ENCODE data around the gene GALNT10.
A peak's percentile ranks its signal among the peaks of the same experiment; 100 is the strongest.

GALNT10 gene

DNA sequence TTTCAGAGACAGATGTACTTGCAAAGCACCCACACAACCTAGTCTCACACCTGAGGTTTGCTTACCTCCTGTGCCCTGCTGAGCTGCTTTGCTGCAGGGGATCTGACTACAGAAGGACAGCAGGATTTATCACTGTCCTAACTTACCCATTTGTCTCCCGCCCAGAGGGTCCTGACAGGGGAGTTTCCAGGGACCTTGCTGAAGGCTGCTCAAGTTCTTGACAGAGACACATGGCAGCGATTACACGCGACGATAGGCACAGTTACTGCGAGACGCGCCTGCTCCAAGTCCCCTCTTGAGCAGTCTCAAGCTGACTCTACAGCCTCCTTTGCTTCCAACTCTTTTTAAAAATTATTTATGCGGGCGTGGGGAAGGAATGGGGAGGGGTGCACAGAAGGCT lies 24.6 kb upstream of the GALNT10 start:
- Mint-ChIP-seq H3K9me3 (no peaks in the 10 kb centered on the region), H3K4me3 (no peak overlapping the region), H3K36me3 (no peaks in the 10 kb centered on the region), H3K27ac (no peak overlapping the region), H3K27me3 (peaks cover 43% of the 10 kb centered on the region in 2 donors), H3K4me1 (no peaks in the 10 kb centered on the region)
- ATAC-seq (replicated peaks) (no peak), DNase-seq (no peak)

DNA sequence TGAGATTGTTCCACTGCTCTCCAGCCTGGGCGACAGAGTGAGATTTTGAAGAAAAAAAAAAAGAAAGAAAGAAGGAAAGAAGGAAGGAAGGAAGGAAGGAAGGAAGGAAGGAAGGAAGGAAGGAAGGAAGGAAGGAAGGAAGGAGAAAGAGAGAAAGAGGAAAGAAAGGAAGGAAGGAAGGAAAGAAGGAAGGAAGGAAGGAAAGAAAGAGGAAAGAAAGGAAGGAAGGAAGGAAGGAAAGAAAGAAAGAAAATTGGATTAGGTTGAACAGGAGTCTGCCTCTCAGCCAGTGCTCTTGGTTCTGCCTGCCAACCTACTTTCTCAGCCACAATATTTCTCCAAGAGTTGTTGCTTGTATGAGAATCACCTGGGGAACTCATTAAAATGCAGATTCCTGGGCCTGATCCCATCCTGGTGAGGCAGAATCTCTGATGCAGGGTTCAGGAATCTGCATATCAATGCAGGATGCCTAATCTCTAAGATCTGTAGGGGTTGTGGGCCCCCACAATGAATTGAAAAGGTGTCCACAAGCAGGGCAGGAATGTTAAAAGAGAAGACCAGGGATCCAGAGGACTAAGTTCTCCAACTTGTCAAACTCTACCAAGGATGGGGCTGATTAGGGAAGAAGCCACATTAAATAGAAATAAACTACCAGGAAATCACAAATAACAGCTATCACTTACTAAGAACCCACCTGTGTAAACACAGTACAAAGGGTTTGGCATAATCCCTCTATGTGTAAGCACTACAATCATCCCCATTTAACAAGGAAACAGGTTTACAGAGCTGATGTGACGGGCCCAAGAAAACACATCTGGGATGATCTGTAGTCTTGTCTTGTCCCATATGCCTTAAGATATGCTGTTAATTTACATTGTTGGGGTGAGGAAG lies 23.4 kb upstream of the GALNT10 start:
- DNase-seq = no peak
- ATAC-seq (replicated peaks) = no peak
- H3K9me3 Mint-ChIP-seq = no peaks in the 10 kb centered on the region
- no peak overlapping the region for H3K27ac Mint-ChIP-seq
- peaks cover 37 to 43% of the 10 kb centered on the region in 2 donors for H3K27me3 Mint-ChIP-seq
- no peak overlapping the region for H3K4me3 Mint-ChIP-seq
- no peaks in the 10 kb centered on the region for H3K4me1 Mint-ChIP-seq
- H3K36me3 Mint-ChIP-seq = no peaks in the 10 kb centered on the region

DNA sequence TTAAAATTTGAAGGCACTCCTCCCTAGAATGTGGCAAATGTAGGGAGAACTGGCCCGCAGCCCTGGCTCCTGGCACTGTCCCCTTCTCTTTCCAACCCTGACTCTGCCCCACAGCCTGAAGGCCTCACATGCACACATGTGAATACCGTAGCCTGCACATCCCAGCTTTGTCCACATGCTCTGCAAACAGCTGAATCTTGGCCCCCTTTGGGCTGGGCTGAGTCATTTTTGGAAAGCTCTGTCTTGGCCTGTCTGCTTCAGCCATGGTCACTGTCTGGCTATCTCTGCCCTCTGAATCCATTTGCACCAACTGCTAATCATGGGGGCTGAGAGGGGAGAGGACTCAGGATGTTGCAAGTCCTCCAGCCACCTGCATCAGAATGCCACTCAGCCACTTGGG lies 22.1 kb upstream of the GALNT10 start:
- H3K27ac Mint-ChIP-seq = no peak overlapping the region
- no peaks in the 10 kb centered on the region for H3K9me3 Mint-ChIP-seq
- ATAC-seq (replicated peaks) = no peak
- peaks cover 31 to 34% of the 10 kb centered on the region in 2 donors for H3K27me3 Mint-ChIP-seq
- DNase-seq = no peak
- H3K4me3 Mint-ChIP-seq = no peak overlapping the region
- H3K36me3 Mint-ChIP-seq = no peaks in the 10 kb centered on the region
- H3K4me1 Mint-ChIP-seq = no peaks in the 10 kb centered on the region

DNA sequence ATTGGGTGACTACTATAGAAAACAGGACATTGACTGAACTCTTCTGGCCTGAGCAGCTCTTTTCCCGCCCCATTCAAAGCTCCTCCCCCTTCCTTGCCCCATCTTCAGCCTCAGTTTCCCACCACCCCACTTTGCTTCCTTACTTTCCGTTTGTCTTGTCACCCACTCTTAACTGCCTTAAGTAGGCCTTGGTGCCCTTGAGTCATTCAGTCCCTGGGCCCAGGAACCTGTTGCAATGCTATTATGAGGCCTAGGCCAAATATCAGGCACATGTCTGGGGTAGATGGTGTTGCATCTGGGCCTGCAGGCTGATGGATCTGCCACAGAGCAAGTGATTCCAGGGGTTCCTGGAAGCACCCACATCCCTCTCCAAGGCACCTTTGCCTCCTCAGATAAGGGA lies 17.7 kb upstream of the GALNT10 start:
- no peaks in the 10 kb centered on the region for H3K4me1 Mint-ChIP-seq
- no peaks in the 10 kb centered on the region for H3K36me3 Mint-ChIP-seq
- DNase-seq (no peak), ATAC-seq (replicated peaks) (no peak)
- no peak overlapping the region for H3K4me3 Mint-ChIP-seq
- peaks cover 7 to 11% of the 10 kb centered on the region in 2 donors for H3K27me3 Mint-ChIP-seq
- H3K9me3 Mint-ChIP-seq = no peaks in the 10 kb centered on the region
- no peak overlapping the region for H3K27ac Mint-ChIP-seq

DNA sequence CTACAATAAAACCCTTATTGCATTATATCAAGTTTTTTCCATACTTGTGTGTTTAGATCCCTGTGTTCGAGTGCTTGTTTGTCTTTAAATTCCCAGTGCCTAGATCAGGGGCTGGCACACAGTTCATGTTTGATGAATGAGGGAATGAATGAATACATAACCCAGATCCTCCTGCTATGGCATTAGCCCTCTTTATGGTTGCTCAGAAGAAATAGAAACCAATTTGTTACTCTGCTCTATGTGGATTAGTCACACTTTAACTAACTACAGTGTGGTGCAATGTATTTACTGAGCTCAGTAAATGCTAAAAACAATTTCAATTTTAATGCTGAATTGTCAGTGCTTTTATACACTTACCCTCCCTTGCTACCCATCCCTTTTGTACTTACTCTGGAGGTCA lies 16.4 kb upstream of the GALNT10 start:
- H3K27ac Mint-ChIP-seq = no peak overlapping the region
- no peak for ATAC-seq (replicated peaks)
- no peaks in the 10 kb centered on the region for H3K36me3 Mint-ChIP-seq

DNA sequence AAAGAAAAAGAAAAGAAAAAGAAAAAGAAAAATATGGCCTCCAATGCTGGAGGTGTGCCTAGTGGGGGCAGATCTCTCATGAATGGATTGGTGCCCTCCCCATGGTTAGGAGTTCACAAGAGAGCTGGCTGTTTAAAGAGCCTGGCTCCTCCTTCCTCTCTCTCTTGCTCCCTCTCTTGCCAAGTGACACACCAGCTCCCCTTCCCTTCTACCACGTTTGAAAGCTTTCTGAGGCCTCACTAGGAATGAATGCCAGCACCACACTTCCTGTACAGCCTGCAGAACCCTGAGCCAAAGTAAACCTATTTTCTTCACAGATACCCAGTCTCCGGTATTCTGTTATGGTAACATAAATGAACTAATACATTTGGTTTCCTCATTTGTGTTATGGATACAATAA lies 14.4 kb upstream of the GALNT10 start:
- ATAC-seq (replicated peaks) (no peak), DNase-seq (no peak)
- H3K9me3 Mint-ChIP-seq = no peaks in the 10 kb centered on the region
- H3K27me3 Mint-ChIP-seq = peaks cover 8 to 23% of the 10 kb centered on the region in 2 donors
- H3K27ac Mint-ChIP-seq = no peak overlapping the region
- H3K4me1 Mint-ChIP-seq = peaks cover 0 to 6% of the 10 kb centered on the region in 2 donors
- H3K4me3 Mint-ChIP-seq = no peak overlapping the region
- no peaks in the 10 kb centered on the region for H3K36me3 Mint-ChIP-seq

More for the DNA sequence above, 16.4 kb upstream of the GALNT10 start:
- Mint-ChIP-seq H3K27me3 (peaks cover 16 to 19% of the 10 kb centered on the region in 2 donors), H3K4me3 (no peak overlapping the region), H3K4me1 (no peaks in the 10 kb centered on the region), H3K9me3 (no peaks in the 10 kb centered on the region)
- no peak for DNase-seq

DNA sequence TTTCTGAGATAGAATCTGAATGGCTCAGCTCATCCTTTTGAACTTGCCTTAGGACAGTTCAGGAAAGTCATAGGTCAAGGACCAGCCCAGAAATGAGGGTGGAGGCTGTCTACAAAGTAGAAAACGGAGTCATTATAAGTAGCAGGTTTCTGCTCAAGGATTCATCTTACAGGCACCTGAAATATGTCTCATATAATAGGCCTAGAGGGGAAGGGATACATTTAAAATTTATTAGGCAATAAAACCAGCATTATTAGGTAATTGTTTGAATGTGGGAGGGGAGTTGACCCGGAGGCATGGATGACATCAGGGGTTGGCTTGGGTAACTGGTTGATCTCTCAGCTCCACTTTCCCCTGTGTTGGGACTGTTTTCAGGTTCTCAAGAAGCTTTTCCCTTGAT lies 11.9 kb upstream of the GALNT10 start:
- ATAC-seq (replicated peaks) (no peak), DNase-seq (no peak)
- H3K4me3 Mint-ChIP-seq = no peak overlapping the region
- no peaks in the 10 kb centered on the region for H3K36me3 Mint-ChIP-seq
- H3K4me1 Mint-ChIP-seq = peaks cover 0 to 6% of the 10 kb centered on the region in 2 donors
- no peaks in the 10 kb centered on the region for H3K9me3 Mint-ChIP-seq
- peaks cover 8 to 31% of the 10 kb centered on the region in 2 donors for H3K27me3 Mint-ChIP-seq
- H3K27ac Mint-ChIP-seq = no peak overlapping the region

DNA sequence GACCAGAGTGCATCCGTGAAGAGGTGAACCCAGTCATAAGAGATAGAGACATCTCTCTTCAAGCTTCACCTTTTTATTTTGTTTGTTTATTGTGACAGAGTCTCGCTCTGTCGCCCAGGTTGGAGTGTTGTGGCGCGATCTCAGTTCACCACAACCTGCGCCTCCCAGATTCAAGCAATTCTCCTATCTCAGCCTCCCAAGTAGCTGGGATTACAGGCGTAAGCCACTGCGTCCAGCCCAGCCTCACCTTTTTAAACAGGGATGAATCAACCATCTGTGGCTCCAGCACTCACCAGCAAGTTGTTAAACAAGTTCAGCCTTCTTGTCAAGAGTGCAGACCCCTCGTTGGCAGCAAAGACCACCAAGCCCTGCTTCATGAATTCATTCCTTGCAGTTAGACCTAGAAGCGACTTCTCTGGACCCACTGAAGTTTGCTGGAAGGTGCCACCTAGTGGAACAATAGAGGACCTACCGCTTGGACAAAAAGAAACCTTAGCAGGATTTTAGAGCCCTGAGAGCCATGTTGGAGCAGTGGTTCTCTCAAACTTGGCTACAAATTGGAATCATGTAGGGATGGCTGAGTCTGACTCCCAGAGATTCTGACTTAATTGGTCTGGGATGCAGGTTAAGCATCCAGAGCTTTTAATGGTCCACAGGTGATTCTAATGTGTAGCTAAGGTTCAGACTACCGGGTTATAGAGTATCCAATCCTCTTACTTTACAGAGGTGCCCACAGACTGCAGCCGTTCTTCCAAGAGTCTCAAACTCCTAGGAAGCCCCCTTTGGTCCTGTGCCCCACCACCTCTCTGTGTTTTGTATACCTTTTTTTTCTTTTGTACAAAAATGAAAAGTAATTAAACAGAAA lies 10.5 kb upstream of the GALNT10 start:
- H3K36me3 Mint-ChIP-seq = no peaks in the 10 kb centered on the region
- H3K27me3 Mint-ChIP-seq = peaks cover 8 to 31% of the 10 kb centered on the region in 2 donors
- no peak overlapping the region for H3K27ac Mint-ChIP-seq
- ATAC-seq (replicated peaks) = peak; percentile 88 to 96
- peaks cover 0 to 6% of the 10 kb centered on the region in 2 donors for H3K4me1 Mint-ChIP-seq
- no peaks in the 10 kb centered on the region for H3K9me3 Mint-ChIP-seq
- H3K4me3 Mint-ChIP-seq = no peak overlapping the region
- no peak for DNase-seq

DNA sequence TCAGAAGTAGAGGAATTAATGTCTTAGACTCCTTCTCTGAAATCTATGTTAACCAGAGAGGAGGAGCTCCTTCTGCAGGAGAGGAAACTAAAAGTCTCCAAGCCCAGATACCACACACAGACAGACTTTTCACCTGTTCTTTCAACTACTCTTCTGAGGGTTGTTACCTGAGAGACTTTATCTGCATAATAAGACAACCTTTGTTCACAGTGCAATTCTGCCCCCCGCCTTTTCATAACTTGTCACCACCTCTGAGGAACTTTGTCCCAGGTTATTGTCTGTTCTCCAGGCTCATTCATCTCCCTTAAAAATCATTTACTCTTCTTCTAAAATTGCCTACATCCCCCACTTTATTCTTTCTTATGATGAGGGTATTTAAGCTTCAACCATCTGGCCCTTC lies 9.4 kb upstream of the GALNT10 start:
- no peak overlapping the region for H3K27ac Mint-ChIP-seq
- H3K4me1 Mint-ChIP-seq = peaks cover 0 to 6% of the 10 kb centered on the region in 2 donors
- peaks cover 8 to 31% of the 10 kb centered on the region in 2 donors for H3K27me3 Mint-ChIP-seq
- H3K36me3 Mint-ChIP-seq = no peaks in the 10 kb centered on the region
- DNase-seq (no peak), ATAC-seq (replicated peaks) (no peak)
- no peaks in the 10 kb centered on the region for H3K9me3 Mint-ChIP-seq
- no peak overlapping the region for H3K4me3 Mint-ChIP-seq

DNA sequence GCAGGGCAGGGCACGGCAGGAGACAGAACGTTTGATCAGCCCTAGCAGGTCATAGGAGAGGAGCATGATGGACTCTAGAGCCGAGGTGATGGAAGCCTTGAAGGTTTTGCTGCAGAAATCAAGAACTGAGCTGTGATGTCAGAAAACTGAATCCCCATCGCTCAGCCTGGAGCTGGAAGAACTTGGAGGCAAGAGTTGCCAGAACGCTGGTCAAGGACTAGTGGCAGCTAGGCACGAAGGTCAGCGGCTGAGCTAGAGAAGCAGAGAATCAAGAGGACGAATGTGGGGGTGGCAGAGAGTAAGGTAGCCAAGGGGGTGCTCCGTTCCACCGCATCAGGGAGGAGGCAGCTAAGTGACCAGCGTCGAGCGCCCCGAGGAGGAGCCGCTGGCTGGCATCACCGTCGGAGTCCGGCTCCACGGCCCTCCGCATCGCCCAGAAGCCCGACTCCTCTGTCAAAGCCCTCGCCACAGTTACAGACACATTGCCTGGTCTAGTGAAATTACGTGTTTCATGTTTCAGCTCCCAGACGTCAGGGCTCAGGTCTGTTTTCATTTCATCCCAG lies 1.2 kb upstream of the GALNT10 start:
- Mint-ChIP-seq H3K27ac (peak overlapping the region; percentile 84), H3K4me3 (peak overlapping the region; percentile 88), H3K4me1 (peaks cover 24 to 37% of the 10 kb centered on the region in 2 donors), H3K9me3 (no peaks in the 10 kb centered on the region), H3K27me3 (no peaks in the 10 kb centered on the region), H3K36me3 (no peaks in the 10 kb centered on the region)
- peak; percentile 17 to 28 for ATAC-seq (replicated peaks)
- DNase-seq = peak; percentile 11

DNA sequence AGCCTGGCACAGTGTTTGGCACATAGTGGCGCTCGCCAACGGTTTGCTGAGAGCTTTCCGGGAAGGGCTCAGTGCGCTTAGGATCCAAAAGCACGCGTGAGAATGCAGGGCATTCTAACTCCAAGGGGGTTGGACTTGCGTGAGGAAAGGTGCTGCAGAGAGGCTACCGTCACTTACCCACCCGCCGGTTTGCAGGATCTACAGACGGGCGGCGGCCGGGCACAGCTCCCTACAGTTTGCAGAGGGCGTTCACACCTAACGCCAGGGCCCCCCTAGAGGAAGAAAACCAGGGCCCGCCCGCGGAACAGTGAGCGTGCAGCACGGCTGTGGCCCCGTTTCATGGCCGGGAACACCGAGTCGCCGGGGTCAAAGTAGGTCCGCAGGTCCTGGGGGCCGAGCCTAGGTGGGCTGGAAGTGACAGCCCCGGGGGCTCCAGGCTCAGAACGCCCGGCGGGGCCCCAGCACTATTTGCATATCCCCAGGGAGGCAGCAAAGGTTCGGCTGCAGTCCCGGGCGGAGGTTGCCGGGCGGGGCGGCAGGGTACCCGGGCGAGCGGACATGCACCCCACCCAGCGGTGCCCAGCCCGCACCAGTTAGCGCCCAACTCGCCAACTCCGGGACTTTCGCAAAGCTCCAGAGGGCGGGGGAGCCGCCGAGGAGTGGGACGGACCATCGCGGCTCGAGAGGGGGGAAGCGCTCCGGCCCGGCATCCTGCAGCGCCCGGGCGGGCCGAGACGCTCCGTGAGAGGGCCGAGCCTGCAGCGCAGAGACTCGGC lies 526 bp upstream of the GALNT10 start:
- H3K4me3 Mint-ChIP-seq = peak overlapping the region; percentile 88
- ATAC-seq (replicated peaks) = peak; percentile 80 to 85
- H3K27me3 Mint-ChIP-seq = no peaks in the 10 kb centered on the region
- no peaks in the 10 kb centered on the region for H3K9me3 Mint-ChIP-seq
- peak; percentile 74 for DNase-seq
- H3K27ac Mint-ChIP-seq = peak overlapping the region; percentile 84
- H3K4me1 Mint-ChIP-seq = peaks cover 24 to 37% of the 10 kb centered on the region in 2 donors
- H3K36me3 Mint-ChIP-seq = no peaks in the 10 kb centered on the region

DNA sequence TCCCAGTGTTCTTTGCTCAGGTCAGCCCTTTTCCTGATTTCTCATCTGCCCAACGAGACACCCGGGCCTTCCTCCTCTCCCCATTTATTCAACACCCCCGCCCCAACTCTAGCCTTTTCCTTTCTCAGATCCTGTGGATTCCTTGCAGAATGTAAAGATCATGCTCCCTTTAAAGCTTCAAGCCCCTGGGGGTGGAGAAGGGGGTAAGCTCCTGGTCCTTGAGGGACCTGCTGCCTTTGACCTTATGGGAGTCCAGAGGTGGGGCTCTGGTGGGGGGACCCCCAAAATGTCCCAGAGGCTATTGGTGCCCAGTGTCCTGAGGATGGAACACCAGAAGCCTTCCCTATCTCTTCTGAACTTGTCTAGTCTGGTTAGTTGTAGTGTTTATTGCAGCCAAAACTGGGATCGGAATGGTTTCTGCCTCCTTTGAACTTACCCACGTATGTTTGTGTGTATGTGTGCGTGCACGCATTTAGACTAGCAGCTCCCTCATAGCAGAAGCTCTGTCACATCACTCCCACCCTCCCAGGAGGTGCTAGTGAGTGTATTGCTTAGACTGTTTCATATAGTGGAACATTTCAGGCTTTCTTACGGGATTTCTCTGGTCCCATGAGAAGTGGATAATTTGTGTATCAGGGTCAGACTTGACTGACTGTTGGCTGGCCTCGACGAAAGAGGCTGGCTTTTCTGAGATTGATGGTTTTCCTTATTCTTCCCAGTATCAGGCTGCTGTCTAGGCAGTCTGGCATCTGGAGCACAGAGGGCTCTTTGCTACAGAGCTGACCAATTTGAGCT lies 1.1 kb downstream of the GALNT10 start:
- DNase-seq (no peak), ATAC-seq (replicated peaks) (no peak)
- Mint-ChIP-seq H3K4me3 (peak overlapping the region; percentile 91 to 96), H3K36me3 (peaks cover 0 to 8% of the 10 kb centered on the region in 2 donors), H3K4me1 (peaks cover 29 to 39% of the 10 kb centered on the region in 2 donors), H3K27me3 (no peaks in the 10 kb centered on the region), H3K9me3 (no peaks in the 10 kb centered on the region), H3K27ac (peak overlapping the region; percentile 92)

DNA sequence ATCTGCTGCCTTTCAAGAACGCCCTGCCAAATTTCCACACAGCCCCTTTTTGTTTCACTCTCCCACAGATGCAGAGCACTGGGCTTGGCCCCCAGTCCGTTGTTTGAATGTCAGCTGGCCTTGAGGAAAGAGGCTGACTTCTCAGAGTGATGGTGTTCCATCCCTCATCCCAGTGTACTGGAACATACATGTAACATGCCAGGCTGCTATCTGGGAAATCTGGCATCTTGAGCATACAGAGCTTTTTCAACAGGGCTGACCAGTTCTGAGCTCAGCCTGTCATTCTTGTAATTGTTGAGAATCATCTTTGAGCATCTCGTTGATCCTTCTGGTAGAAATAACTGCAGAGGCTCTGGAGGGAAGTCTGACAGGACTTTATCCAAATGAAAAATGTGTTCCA lies 2.8 kb downstream of the GALNT10 start:
- Mint-ChIP-seq H3K4me3 (no peak overlapping the region), H3K4me1 (peaks cover 43 to 56% of the 10 kb centered on the region in 2 donors), H3K27me3 (no peaks in the 10 kb centered on the region), H3K9me3 (no peaks in the 10 kb centered on the region), H3K27ac (no peak overlapping the region), H3K36me3 (peaks cover 4 to 18% of the 10 kb centered on the region in 2 donors)
- DNase-seq (no peak), ATAC-seq (replicated peaks) (no peak)

Measured in stimulated activated naive B cell treated with anti-CD40 and anti-IgM and Interleukin-4, amounts not matched to agents 10 μg/mL and 1 μg/mL and 100 μg/mL, for 72 hours (primary cell).